DND-41 (cell line): ENCODE results near the gene SLC1A4.

Experiments
- ATAC-seq: fragments of 200-7000 bp; cut with Tn5 transposase; 3 replicates; pipeline ENCODE4 v1.9.1; 2021; ENCODE audit warnings: low read depth; ENCODE audit not compliant: insufficient read depth
- DNase-seq: peaks from one replicate; pipeline ENCODE4 v3.0.0-alpha.2; 2020
- H2AFZ ChIP-seq: 2 replicates; pipeline ENCODE4 v1.6.0; 2012; ENCODE audit warnings: low read depth, low read length
- H3K27ac ChIP-seq: 2 replicates; pipeline ENCODE4 v1.5.1; 2012; ENCODE audit warnings: low read length, inconsistent platforms
- H3K27me3 ChIP-seq: fragments of 200-600 bp; sonication (generic); 2 replicates; pipeline ENCODE4 v1.6.0; 2012; ENCODE audit warnings: low read length, mild to moderate bottlenecking, inconsistent platforms; ENCODE audit not compliant: insufficient read depth, poor library complexity
- H3K36me3 ChIP-seq: 2 replicates; pipeline ENCODE4 v1.5.1; 2012; ENCODE audit warnings: low read length, inconsistent platforms; ENCODE audit not compliant: insufficient read depth
- H3K4me1 ChIP-seq: 2 replicates; pipeline ENCODE4 v1.5.1; 2012; ENCODE audit warnings: mild to moderate bottlenecking, low read length; ENCODE audit not compliant: insufficient read depth
- H3K4me2 ChIP-seq: 2 replicates; pipeline ENCODE4 v1.6.0; 2012; ENCODE audit warnings: mild to moderate bottlenecking, moderate library complexity, low read length, inconsistent platforms; ENCODE audit not compliant: insufficient read depth
- H3K4me3 ChIP-seq, 2 experiments: fragments of 200-600 bp in 1 of 2; shearing (Covaris generic) in 1 of 2; 2 replicates each; pipeline ENCODE4 v1.5.1; 2012 to 2016; ENCODE audit warnings: inconsistent platforms in 2 of 2, low read length in 2 of 2, mild to moderate bottlenecking in 2 of 2, low read depth in 1 of 2, moderate library complexity in 1 of 2
- H3K79me2 ChIP-seq: 2 replicates; pipeline ENCODE4 v1.6.0; 2012; ENCODE audit warnings: low read length, inconsistent platforms; ENCODE audit not compliant: insufficient read depth
- H3K9ac ChIP-seq: 2 replicates; pipeline ENCODE4 v1.6.0; 2012; ENCODE audit warnings: low read depth, mild to moderate bottlenecking, inconsistent platforms, low read length, moderate library complexity
- H3K9me3 ChIP-seq: 2 replicates; pipeline ENCODE4 v1.5.1; 2012; ENCODE audit warnings: low read length, moderate library complexity, mild to moderate bottlenecking, inconsistent platforms; ENCODE audit not compliant: insufficient read depth, severe bottlenecking
- H4K20me1 ChIP-seq: 2 replicates; pipeline ENCODE4 v1.6.0; 2012; ENCODE audit warnings: low read length; ENCODE audit not compliant: insufficient read depth
- EZH2 ChIP-seq: IDR thresholded peaks from 3 replicates; pipeline ENCODE4 v1.6.1; 2012; ENCODE audit warnings: borderline replicate concordance, low read depth, mild to moderate bottlenecking, moderate library complexity, low read length, inconsistent platforms; ENCODE audit not compliant: severe bottlenecking
- TF ChIP-seq, protein P1 (sequence below): IDR thresholded peaks from 2 replicates; pipeline ENCODE4 v1.5.1; 2012; ENCODE audit warnings: borderline replicate concordance, low read length, moderate library complexity, mild to moderate bottlenecking; ENCODE audit not compliant: poor library complexity, severe bottlenecking; ENCODE audit errors: extremely low read depth

The SLC1A4 gene

DNA sequence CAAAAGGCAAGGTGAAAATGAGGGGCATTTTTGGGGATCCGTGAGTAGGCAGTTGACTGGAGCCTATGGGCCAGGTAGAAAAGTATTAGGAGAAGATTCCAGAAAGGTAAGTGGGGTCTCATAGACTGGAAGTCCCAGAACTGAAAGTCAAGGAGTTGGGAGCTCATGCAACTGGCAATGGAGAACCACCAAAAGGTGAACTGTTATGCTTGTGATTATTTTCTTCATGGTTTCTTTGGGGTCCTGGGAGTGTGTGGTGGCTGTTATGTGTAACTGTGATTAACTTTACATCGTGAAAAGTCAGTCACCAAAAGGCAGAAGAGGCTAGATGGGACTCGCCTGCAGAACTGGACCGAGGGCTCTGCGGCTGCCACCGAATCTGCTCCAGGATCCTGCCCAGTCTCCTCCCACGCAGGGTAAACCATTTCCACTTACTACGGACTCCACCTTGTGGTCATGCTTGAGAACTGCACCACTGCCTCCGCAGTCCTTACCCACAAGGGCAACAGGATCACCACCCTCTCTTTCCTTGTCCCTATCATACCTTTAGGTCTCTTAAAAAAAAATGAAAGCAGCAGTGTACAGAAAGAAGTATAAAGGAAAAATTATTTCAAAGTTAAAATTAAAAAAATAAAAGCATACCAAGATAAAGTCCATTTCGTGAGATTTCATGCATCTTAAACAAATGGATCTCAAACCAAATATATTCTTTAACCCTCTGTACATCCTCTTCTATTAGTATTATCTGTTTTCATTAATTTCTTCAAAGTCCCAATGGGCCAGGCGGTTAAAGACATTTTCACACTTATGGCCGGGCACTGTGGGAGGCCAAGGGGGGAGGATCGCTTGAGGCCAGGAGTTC is 51.4 kb downstream of the SLC1A4 start:
- Histone ChIP-seq H3K4me1 (peaks cover 6% of the 10 kb centered on the region), H3K36me3 (peaks cover 3% of the 10 kb centered on the region; the same call in 1 of the 2 replicates), H3K9ac (peak overlapping the region; percentile 1; the same call in 1 of the 2 replicates), H2AFZ (peak overlapping the region; percentile 75), H3K27ac (peak overlapping the region; percentile 59), H3K9me3 (peaks cover 12% of the 10 kb centered on the region), H3K4me3 (peak overlapping the region in 1 of 2 experiments; percentile 41; a peak in 2 of 4 replicates), H3K4me2 (peak overlapping the region; percentile 54), H3K27me3 (no peaks in the 10 kb centered on the region), H3K79me2 (no peaks in the 10 kb centered on the region), H4K20me1 (no peaks in the 10 kb centered on the region)
- TF ChIP-seq EZH2 = no peak
- TF ChIP-seq, protein P1, sequence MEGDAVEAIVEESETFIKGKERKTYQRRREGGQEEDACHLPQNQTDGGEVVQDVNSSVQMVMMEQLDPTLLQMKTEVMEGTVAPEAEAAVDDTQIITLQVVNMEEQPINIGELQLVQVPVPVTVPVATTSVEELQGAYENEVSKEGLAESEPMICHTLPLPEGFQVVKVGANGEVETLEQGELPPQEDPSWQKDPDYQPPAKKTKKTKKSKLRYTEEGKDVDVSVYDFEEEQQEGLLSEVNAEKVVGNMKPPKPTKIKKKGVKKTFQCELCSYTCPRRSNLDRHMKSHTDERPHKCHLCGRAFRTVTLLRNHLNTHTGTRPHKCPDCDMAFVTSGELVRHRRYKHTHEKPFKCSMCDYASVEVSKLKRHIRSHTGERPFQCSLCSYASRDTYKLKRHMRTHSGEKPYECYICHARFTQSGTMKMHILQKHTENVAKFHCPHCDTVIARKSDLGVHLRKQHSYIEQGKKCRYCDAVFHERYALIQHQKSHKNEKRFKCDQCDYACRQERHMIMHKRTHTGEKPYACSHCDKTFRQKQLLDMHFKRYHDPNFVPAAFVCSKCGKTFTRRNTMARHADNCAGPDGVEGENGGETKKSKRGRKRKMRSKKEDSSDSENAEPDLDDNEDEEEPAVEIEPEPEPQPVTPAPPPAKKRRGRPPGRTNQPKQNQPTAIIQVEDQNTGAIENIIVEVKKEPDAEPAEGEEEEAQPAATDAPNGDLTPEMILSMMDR = peak; percentile 99
- DNase-seq = peak; percentile 84
- ATAC-seq = peak; percentile 99

DNA sequence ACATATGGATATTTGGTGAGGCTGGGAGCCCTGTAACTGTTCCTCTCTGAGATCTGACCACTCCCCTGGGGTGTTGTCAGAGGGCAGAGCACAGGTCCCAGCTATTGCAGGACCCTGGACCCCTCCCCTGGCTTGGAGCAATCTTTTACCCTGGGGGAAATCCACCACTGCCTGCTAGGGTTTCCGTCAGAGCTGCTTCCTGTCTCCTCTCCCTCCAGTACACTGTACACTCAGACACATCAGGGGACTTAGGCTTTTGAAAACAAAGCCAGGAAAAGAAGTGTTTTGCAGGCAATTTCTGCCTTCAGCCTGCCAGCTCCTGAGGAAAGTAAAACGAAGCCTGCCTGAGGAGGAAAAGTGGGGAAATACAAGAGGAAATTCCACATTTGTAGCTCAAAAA is 53.8 kb downstream of the SLC1A4 start:
- H3K79me2 ChIP-seq = no peaks in the 10 kb centered on the region
- peaks cover 6% of the 10 kb centered on the region for H3K4me1 ChIP-seq
- H3K27me3 ChIP-seq = no peaks in the 10 kb centered on the region
- H3K27ac ChIP-seq = no peak overlapping the region
- ATAC-seq (no peak), DNase-seq (no peak)
- no peak overlapping the region for H3K4me3 ChIP-seq
- no peaks in the 10 kb centered on the region for H4K20me1 ChIP-seq
- peaks cover 3% of the 10 kb centered on the region; the same call in 1 of the 2 replicates for H3K36me3 ChIP-seq
- H3K9ac ChIP-seq = no peak overlapping the region
- peaks cover 12% of the 10 kb centered on the region for H3K9me3 ChIP-seq
- no peak for TF ChIP-seq EZH2
- TF ChIP-seq, protein P1 = no peak
- no peak overlapping the region for H3K4me2 ChIP-seq
- no peak overlapping the region for H2AFZ ChIP-seq

DNA sequence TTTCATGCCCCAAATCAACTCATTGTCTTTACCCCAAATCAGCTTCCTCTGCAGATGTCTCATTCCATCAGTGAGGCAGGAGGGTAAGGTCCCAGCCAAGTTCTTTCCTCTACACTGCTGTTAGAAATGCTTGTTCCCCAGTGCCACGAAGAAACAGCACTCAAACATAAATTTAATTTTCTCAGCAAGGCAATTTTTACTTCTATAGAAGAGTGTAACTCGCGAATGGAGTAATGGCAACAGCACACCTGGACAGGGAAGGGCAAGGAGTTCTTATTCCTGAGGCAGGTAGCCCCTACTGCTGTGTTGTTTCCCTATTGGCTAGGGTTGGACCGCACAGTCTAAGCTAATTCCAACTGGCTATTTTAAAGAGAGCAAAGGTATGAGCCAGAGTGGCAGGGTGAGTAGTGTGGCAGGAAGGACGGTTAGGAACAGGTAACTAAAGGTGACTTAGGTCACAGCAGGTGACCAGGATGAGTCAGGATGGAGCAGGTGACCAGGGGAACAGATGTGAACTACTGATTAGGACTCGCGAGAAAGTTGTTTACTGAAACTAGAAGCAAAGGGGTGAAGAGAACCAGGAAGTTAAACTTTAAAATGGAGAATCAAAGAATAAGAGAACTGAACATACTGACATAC is 55.0 kb downstream of the SLC1A4 start:
- no peak for ATAC-seq
- Histone ChIP-seq H3K4me3 (no peak overlapping the region), H3K27me3 (no peaks in the 10 kb centered on the region), H2AFZ (no peak overlapping the region), H3K9ac (no peak overlapping the region), H3K4me1 (peaks cover 6% of the 10 kb centered on the region), H3K9me3 (peaks cover 12% of the 10 kb centered on the region), H3K4me2 (no peak overlapping the region), H3K27ac (no peak overlapping the region), H4K20me1 (no peaks in the 10 kb centered on the region), H3K36me3 (peaks cover 3% of the 10 kb centered on the region; the same call in 1 of the 2 replicates), H3K79me2 (no peaks in the 10 kb centered on the region)
- TF ChIP-seq, protein P1 = no peak
- no peak for TF ChIP-seq EZH2
- peak; percentile 24 for DNase-seq
